ENCODE data around the gene XIRP2. TPM values are rescaled to one million over a fixed set of nuclear protein-coding genes. Genes with fewer than 3 reads are reported as not detected.
"Not testable (repeated sequence)": the region's sequence is repeated elsewhere in the genome, so short reads cannot be mapped to it uniquely, and the experiment has no call there.

Gene XIRP2
- total RNA-seq, 2 donors from 2014 or later, result not detected

- Histone ChIP-seq H3K27ac (no peak overlapping the region), H3K27me3 (replicated peaks; ENCODE audit: insufficient read depth) (no peaks in the 10 kb centered on the region), H3K9me3 (no peaks in the 10 kb centered on the region), H3K4me3 (no peak overlapping the region), H3K36me3 (no peaks in the 10 kb centered on the region), H3K4me1 (ENCODE audit: control insufficient read depth in 1 of 2, low read depth in 2 of 2) (no peaks in the 10 kb centered on the region)
- ATAC-seq (ENCODE audit: insufficient number of reproducible peaks, low FRiP score, low read depth), result no peak
- TF ChIP-seq CTCF (IDR thresholded peaks at IDR 0.05), result no peak
- no peak for DNase-seq (ENCODE audit: low spot score)
Measured at GRCh38 chr2:167069855-167070254, 181.6 kb downstream of the XIRP2 start.

GRCh38 chr2:167075708-167076107 is 187.4 kb downstream of the XIRP2 start:
- not testable (repeated sequence) for H3K27ac ChIP-seq; H3K4me3 ChIP-seq; H3K4me1 ChIP-seq (ENCODE audit: control insufficient read depth in 1 of 2, low read depth in 2 of 2); H3K9me3 ChIP-seq; H3K27me3 ChIP-seq (replicated peaks; ENCODE audit: insufficient read depth); H3K36me3 ChIP-seq; DNase-seq (ENCODE audit: low spot score); ATAC-seq (ENCODE audit: insufficient number of reproducible peaks, low FRiP score, low read depth)

DNA sequence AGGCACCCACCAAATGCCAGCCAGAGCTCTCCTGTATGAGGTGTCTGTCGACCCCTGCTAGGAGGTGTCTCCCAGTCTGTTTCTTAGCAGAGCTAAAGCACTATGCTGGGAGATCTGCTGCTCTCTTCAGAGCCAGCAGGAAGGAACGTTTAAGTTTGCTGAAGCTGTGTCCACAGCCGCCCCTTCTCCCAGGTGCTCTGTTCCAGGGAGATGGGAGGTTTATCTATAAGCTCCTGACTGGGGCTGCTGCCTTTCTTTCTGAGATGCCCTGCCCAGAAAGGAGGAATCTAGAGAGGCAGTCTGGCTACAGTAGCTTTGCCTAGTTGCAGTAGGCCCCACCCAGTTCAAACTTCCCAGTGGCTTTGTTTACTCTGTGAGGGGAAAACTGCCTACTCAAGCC is 210.7 kb downstream of the XIRP2 start:
- not testable (repeated sequence) for DNase-seq (ENCODE audit: low spot score); H3K4me3 ChIP-seq; H3K9me3 ChIP-seq; H3K36me3 ChIP-seq; H3K27ac ChIP-seq; ATAC-seq (ENCODE audit: insufficient number of reproducible peaks, low FRiP score, low read depth); H3K4me1 ChIP-seq (ENCODE audit: control insufficient read depth in 1 of 2, low read depth in 2 of 2); H3K27me3 ChIP-seq (replicated peaks; ENCODE audit: insufficient read depth)

DNA sequence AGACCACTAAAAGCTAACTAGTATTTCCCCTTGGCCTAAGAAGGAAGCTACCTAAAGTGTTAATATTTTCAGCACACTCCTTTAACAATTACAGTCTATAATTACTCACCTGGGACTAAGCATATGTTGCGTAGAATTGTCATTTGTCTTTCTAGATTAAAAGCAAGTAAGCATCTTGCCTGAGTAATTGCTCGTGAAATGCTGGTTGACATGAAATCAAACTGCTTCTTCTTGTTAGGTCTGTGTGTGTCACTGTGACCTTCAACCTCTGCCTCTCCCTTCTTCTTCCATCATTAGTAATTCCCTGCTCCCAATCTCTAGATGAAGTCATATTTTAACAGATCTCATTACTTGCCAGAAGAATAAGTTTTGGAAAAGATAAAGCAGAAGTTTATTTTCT is 212.2 kb downstream of the XIRP2 start:
- no peaks in the 10 kb centered on the region for H3K36me3 ChIP-seq
- no peak overlapping the region for H3K27ac ChIP-seq
- DNase-seq (ENCODE audit: low spot score) (no peak), ATAC-seq (ENCODE audit: insufficient number of reproducible peaks, low FRiP score, low read depth) (no peak)
- no peak overlapping the region for H3K4me3 ChIP-seq
- no peaks in the 10 kb centered on the region for H3K27me3 ChIP-seq (replicated peaks; ENCODE audit: insufficient read depth)
- H3K9me3 ChIP-seq, result no peaks in the 10 kb centered on the region
- H3K4me1 ChIP-seq (ENCODE audit: control insufficient read depth in 1 of 2, low read depth in 2 of 2), result peaks cover 0 to 6% of the 10 kb centered on the region in 2 donors
- no peak for TF ChIP-seq CTCF (IDR thresholded peaks at IDR 0.05)

GRCh38 chr2:167103028-167103756 is 214.9 kb downstream of the XIRP2 start:
- H3K36me3 ChIP-seq, result no peaks in the 10 kb centered on the region
- no peak for TF ChIP-seq CTCF (IDR thresholded peaks at IDR 0.05)
- H3K27me3 ChIP-seq (replicated peaks; ENCODE audit: insufficient read depth), result no peaks in the 10 kb centered on the region
- no peak for DNase-seq (ENCODE audit: low spot score)
- ATAC-seq (ENCODE audit: insufficient number of reproducible peaks, low FRiP score, low read depth), result no peak
- H3K4me3 ChIP-seq, result no peak overlapping the region
- H3K4me1 ChIP-seq (ENCODE audit: control insufficient read depth in 1 of 2, low read depth in 2 of 2), result peaks cover 0 to 6% of the 10 kb centered on the region in 2 donors
- H3K27ac ChIP-seq, result no peak overlapping the region
- H3K9me3 ChIP-seq, result no peaks in the 10 kb centered on the region

DNA sequence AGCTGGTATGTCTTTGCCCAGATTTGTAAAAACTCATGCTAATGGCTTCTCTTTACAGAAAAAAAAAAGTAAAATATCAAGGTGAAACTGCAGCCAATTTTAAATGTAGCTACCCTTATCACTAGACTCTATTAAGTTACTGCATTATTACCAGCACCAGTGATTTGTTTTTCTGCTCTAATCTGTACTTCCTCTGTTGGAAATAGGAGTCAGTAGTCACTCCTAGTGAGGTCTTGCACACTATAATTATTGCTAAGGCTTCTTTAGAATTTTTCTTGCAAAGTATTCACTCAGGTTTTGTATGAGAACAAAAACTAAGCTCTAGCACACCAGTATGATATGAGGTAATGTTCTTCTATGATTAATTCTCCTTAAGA is 215.5 kb downstream of the XIRP2 start:
- H3K4me3 ChIP-seq, result no peak overlapping the region
- H3K9me3 ChIP-seq, result no peaks in the 10 kb centered on the region
- H3K27me3 ChIP-seq (replicated peaks; ENCODE audit: insufficient read depth), result no peaks in the 10 kb centered on the region
- peaks cover 0 to 6% of the 10 kb centered on the region in 2 donors for H3K4me1 ChIP-seq (ENCODE audit: control insufficient read depth in 1 of 2, low read depth in 2 of 2)
- ATAC-seq (ENCODE audit: insufficient number of reproducible peaks, low FRiP score, low read depth) (no peak), DNase-seq (ENCODE audit: low spot score) (no peak)
- H3K27ac ChIP-seq, result no peak overlapping the region
- H3K36me3 ChIP-seq, result no peaks in the 10 kb centered on the region
- no peak for TF ChIP-seq CTCF (IDR thresholded peaks at IDR 0.05)

All from thoracic aorta (tissue), 2 donors.